ENCODE results near the gene HNF1A.

The HNF1A gene

DNA sequence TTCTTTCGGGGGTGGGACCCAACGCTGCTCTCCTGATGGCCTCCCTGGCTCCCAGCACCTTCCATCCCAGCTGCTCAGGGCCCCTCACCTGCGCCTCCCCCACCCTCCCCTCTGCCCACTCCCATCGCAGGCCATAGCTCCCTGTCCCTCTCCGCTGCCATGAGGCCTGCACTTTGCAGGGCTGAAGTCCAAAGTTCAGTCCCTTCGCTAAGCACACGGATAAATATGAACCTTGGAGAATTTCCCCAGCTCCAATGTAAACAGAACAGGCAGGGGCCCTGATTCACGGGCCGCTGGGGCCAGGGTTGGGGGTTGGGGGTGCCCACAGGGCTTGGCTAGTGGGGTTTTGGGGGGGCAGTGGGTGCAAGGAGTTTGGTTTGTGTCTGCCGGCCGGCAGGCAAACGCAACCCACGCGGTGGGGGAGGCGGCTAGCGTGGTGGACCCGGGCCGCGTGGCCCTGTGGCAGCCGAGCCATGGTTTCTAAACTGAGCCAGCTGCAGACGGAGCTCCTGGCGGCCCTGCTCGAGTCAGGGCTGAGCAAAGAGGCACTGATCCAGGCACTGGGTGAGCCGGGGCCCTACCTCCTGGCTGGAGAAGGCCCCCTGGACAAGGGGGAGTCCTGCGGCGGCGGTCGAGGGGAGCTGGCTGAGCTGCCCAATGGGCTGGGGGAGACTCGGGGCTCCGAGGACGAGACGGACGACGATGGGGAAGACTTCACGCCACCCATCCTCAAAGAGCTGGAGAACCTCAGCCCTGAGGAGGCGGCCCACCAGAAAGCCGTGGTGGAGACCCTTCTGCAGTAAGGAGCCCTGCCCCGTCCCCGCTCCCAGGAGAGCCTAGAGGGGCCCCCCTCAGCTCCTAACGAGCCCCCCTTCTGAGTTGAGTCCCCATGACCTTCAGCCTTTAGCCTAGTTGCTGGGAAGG is at the start of gene HNF1A:
Gene HNF1A, plus strand, starts transcription at position 248 of the 924 bp plus-strand sequence. Its CDS starts 226 bp downstream, at position 474.
- no peak for TF ChIP-seq POLR2A (IDR thresholded peaks at IDR 0.05; ENCODE audit: low read depth, low read length)
- FAIRE-seq (no peak), DNase-seq (ENCODE audit: insufficient read length, low spot score) (no peak)

DNA sequence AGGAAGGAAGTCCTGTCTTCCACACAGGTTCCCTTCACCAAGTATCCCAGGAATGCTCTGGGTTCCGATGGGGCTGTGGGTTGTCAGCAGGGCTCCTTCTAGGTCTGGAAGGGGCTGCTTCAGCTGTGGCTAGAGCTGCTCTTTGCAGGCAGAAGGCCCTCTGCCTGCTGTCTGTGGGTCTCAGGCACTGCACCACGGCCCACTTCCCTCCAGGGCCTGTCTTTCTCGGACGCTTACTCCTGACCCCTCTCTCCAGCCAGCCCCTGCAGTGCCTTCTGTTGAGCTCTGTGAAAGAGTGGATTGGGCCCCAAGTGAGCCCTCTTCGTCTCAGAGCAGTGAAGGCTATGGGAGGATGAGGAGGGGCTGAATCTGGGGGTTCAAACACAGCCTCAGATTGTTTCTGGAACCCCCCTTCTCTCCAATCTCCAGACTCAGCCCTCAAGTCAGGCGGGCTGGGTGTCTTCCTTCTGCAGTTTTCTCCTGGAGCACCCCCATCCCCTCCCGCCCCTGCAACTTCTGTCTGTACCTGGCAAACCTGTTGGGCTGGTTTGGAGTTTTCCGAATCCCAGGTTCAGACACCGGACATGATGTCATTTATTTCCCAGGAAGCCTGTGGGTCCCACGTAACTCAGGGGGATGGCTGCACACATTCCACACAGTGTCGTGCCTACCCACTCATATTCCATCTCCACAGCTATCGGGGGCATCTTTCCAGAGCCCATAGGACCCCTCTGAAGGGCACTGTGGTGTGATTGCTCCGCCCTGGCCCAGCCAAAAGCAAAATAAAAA is 49.3 kb upstream of the HNF1A start:
- no peak for TF ChIP-seq POLR2A (IDR thresholded peaks at IDR 0.05; ENCODE audit: low read depth, low read length)
- FAIRE-seq (no peak), DNase-seq (ENCODE audit: insufficient read length, low spot score) (no peak)

- DNase-seq (ENCODE audit: insufficient read length, low spot score) (no peak), FAIRE-seq (no peak)
- no peak for TF ChIP-seq POLR2A (IDR thresholded peaks at IDR 0.05; ENCODE audit: low read depth, low read length)
These were observed 48.3 kb upstream of the HNF1A start for GRCh38 chr12:120930032-120930431.

GRCh38 chr12:120932058-120932457 is 46.3 kb upstream of the HNF1A start:
- TF ChIP-seq POLR2A (IDR thresholded peaks at IDR 0.05; ENCODE audit: low read depth, low read length) = no peak
- no peak for DNase-seq (ENCODE audit: insufficient read length, low spot score)
- FAIRE-seq = no peak

GRCh38 chr12:120932956-120933526 is 45.3 kb upstream of the HNF1A start:
- FAIRE-seq (no peak), DNase-seq (ENCODE audit: insufficient read length, low spot score) (no peak)
- no peak for TF ChIP-seq POLR2A (IDR thresholded peaks at IDR 0.05; ENCODE audit: low read depth, low read length)

DNA sequence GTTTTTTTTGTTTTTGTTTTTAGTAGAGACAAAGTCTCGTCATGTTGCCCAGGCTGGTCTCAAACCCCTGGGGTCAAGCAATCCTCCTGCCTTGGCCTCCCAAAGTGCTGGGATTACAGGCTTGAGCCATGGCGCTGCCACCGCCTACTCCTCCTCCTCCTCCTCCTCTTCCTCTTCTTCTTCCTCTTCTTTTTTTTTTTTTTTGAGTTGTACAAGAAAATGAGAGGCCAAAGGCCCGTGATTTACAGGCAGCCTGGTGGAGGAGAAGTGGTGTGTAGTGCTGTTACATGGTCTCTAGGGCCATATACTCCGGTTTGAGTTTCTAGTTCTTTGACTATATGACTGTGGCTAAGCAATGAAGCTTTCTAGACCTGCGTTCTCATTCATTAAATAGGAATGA is 44.6 kb upstream of the HNF1A start:
- FAIRE-seq = no peak
- no peak for DNase-seq (ENCODE audit: insufficient read length, low spot score)
- no peak for TF ChIP-seq POLR2A (IDR thresholded peaks at IDR 0.05; ENCODE audit: low read depth, low read length)

DNA sequence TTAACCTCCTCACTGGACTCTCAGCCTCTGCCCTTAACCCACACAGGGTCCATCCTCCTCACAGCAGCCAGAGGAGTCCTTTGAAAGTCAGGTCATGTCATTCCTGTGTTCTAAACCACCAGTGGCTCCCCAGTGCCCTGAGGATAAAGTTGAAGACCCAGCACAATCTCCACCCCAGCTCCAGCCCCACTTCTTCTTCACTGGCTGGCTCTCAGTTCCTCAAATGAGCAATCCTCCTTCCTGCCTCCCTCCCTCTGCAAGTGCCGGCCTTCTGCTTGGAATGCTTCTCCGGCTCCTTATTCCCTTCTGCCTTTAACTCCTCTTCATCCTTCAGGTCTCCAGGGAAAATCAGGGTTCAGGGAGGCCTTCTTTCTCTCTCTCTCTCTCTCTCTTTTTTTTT is 42.1 kb upstream of the HNF1A start:
- FAIRE-seq (no peak), DNase-seq (ENCODE audit: insufficient read length, low spot score) (no peak)
- TF ChIP-seq POLR2A (IDR thresholded peaks at IDR 0.05; ENCODE audit: low read depth, low read length) = no peak

- no peak for TF ChIP-seq POLR2A (IDR thresholded peaks at IDR 0.05; ENCODE audit: low read depth, low read length)
- DNase-seq (ENCODE audit: insufficient read length, low spot score) (no peak), FAIRE-seq (no peak)
These were observed 39.8 kb upstream of the HNF1A start for GRCh38 chr12:120938496-120938895.

DNA sequence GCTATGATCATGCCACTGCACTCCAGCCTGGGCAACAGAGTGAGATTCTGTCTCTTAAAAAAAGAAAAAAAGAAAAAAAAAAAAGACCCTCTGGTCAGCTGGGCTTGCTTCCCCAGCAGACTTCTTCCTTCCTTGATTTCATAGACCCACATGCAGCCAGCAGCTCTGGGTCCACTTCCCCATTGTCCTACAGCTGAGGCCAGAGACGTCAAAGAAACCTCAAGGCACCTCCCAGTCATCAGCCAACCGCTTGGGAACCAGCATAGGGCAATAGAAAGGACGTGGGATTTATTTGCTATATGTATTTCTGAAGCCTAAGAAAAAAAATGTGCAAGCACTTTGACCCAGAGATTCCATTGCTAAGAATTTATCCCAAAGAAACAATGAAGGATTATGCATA is 38.8 kb upstream of the HNF1A start:
- FAIRE-seq (no peak), DNase-seq (ENCODE audit: insufficient read length, low spot score) (no peak)
- no peak for TF ChIP-seq POLR2A (IDR thresholded peaks at IDR 0.05; ENCODE audit: low read depth, low read length)

- no peak for DNase-seq (ENCODE audit: insufficient read length, low spot score)
- no peak for TF ChIP-seq POLR2A (IDR thresholded peaks at IDR 0.05; ENCODE audit: low read depth, low read length)
- no peak for FAIRE-seq
These were observed 38.3 kb upstream of the HNF1A start for GRCh38 chr12:120940006-120940405.

DNA sequence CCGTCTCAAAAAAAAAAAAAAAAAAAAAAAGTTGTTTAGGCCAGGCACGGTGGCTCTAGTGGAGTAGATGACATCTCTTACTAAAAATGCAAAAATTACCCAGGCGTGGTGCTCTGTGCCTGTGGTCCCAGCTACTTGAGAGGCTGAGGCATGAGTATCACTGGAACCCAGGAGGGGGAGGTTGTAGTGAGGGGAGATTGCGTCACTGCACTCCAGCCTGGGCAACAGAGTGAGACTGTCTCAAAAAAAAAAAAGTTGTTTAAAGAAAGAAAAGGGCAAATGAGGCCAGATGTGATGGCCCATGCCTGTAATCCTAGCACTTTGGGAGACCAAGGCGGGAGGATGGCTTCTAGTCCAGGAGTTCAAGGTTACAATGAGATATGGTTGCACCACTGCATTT is 37.5 kb upstream of the HNF1A start:
- TF ChIP-seq POLR2A (IDR thresholded peaks at IDR 0.05; ENCODE audit: low read depth, low read length) = no peak
- FAIRE-seq (no peak), DNase-seq (ENCODE audit: insufficient read length, low spot score) (no peak)

- DNase-seq (ENCODE audit: insufficient read length, low spot score) = no peak
- no peak for FAIRE-seq
- TF ChIP-seq POLR2A (IDR thresholded peaks at IDR 0.05; ENCODE audit: low read depth, low read length) = no peak
These were observed 36.9 kb upstream of the HNF1A start for GRCh38 chr12:120941412-120941811.

- FAIRE-seq (no peak), DNase-seq (ENCODE audit: insufficient read length, low spot score) (no peak)
- TF ChIP-seq POLR2A (IDR thresholded peaks at IDR 0.05; ENCODE audit: low read depth, low read length) = no peak
These were observed 36.4 kb upstream of the HNF1A start for GRCh38 chr12:120941846-120942405.

DNA sequence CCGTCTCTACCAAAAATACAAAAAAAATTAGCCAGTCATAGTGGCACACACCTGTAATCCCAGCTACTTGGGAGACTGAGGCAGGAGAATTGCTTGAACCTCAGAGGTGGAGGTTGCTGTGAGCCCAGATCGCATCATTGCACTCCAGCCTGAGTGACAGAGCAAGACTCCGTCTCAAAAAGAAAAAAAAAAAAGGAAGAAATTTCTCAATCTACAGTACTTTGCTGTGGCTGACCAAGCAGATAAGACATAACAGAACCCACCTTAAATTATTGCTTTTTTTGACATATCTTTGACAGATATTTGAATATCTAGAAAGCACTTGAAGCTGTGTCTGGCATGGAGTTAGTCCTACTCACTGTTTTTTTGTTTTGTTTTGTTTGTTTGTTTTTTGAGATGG is 34.9 kb upstream of the HNF1A start:
- DNase-seq (ENCODE audit: insufficient read length, low spot score) (no peak), FAIRE-seq (no peak)
- no peak for TF ChIP-seq POLR2A (IDR thresholded peaks at IDR 0.05; ENCODE audit: low read depth, low read length)
